AG20443 (cell line): ENCODE results near the gene TBC1D23.

Experiments used
- DNase-seq: peaks from one replicate; pipeline ENCODE4 v3.0.0; 2012; ENCODE audit warnings: low spot score, mixed read lengths

TBC1D23 gene

GRCh38 chr3:100352296-100353231, 91.8 kb downstream of the TBC1D23 start:
- DNase-seq, result no peak

GRCh38 chr3:100354850-100355249, 94.1 kb downstream of the TBC1D23 start:
- no peak for DNase-seq

- no peak for DNase-seq
Measured at GRCh38 chr3:100358413-100358812, 97.6 kb downstream of the TBC1D23 start.

GRCh38 chr3:100359035-100359434, 98.2 kb downstream of the TBC1D23 start:
- no peak for DNase-seq

GRCh38 chr3:100360757-100361496, 100.1 kb downstream of the TBC1D23 start:
- DNase-seq, result no peak

- no peak for DNase-seq
Measured at GRCh38 chr3:100361897-100362296, 101.1 kb downstream of the TBC1D23 start.

- DNase-seq, result no peak
Measured at GRCh38 chr3:100364421-100364820, 103.6 kb downstream of the TBC1D23 start.

GRCh38 chr3:100366424-100366823, 105.6 kb downstream of the TBC1D23 start:
- no peak for DNase-seq

GRCh38 chr3:100368441-100368840, 107.6 kb downstream of the TBC1D23 start:
- DNase-seq, result no peak

- no peak for DNase-seq
Measured at GRCh38 chr3:100370756-100371155, 110.0 kb downstream of the TBC1D23 start.

GRCh38 chr3:100374521-100374920, 113.7 kb downstream of the TBC1D23 start:
- DNase-seq, result no peak
